NT2/D1 (cell line): ENCODE data around the gene FAM167B.

Experiments used
- SUZ12 ChIP-seq: IDR thresholded peaks from 2 replicates; pipeline ENCODE4 v1.6.1; 2011; ENCODE audit not compliant: insufficient read length, insufficient read depth; ENCODE audit errors: extremely low read depth
- YY1 ChIP-seq: IDR thresholded peaks from 2 replicates; pipeline ENCODE4 v1.6.1; 2011; ENCODE audit not compliant: insufficient read length, insufficient read depth
- ZNF274 ChIP-seq: IDR thresholded peaks from 2 replicates; pipeline ENCODE4 v1.6.1; 2011; ENCODE audit warnings: mild to moderate bottlenecking, low read depth, low read length

- TF ChIP-seq YY1 (no peak), ZNF274 (no peak), SUZ12 (no peak)
Observed at GRCh38 chr1:32199717-32200072, 47.3 kb upstream of the FAM167B start.
